B cell (primary cell): ENCODE measurements around the gene COL13A1. TPM values are rescaled to one million over a fixed set of nuclear protein-coding genes. Genes with fewer than 3 reads are reported as not detected.

Experiments used
- ATAC-seq: fragments of 200-7000 bp; cut with Tn5 transposase; one replicate; pipeline ENCODE4 v1.10.0; 2021; ENCODE audit warnings: low read depth, mild to moderate bottlenecking, moderate number of reproducible peaks, moderate library complexity
- CTCF ChIA-PET: fragments of 350-600 bp; sonication (Branson Sonifier 250); formaldehyde crosslinking; loops from one replicate; lab custom pipeline; 2021; ENCODE audit warnings: antibody characterized with exemption, inconsistent platforms; lab: Charles Lee
- POLR2A ChIA-PET: fragments of 350-600 bp; sonication (Branson Sonifier 250); formaldehyde crosslinking; loops from one replicate; lab custom pipeline; 2021; ENCODE audit warnings: antibody characterized with exemption; lab: Charles Lee
- DNase-seq: peaks from one replicate; pipeline ENCODE4 v3.0.0; 2013
- H2AFZ ChIP-seq: 2 replicates; pipeline ENCODE4 v1.6.1; 2012; ENCODE audit warnings: mild to moderate bottlenecking, low read depth, low read length; ENCODE audit not compliant: insufficient read depth, poor library complexity, severe bottlenecking
- H3K27ac ChIP-seq, 2 donors: 1 replicate in 1 of 2; 2 replicates in 1 of 2; pipeline ENCODE4 v1.5.1; 2012 to 2013; ENCODE audit warnings: low read length in 2 of 2, mild to moderate bottlenecking in 2 of 2, moderate library complexity in 1 of 2
- H3K27me3 ChIP-seq, 4 experiments: fragments of 200-600 bp in 1 of 4; sonication (generic) in 1 of 4; replicated peaks in 1 of 4; 1 replicate in 2 of 4; 2 replicates in 2 of 4; pipeline versions ENCODE4 v1.6.1 to v1.7.0; 2013 to 2016; ENCODE audit warnings: low read length in 3 of 4, mild to moderate bottlenecking in 2 of 4, mixed read lengths in 1 of 4, moderate library complexity in 1 of 4; ENCODE audit not compliant: insufficient read depth in 4 of 4, control insufficient read depth in 3 of 4; ENCODE audit errors: control extremely low read depth in 1 of 4
- H3K36me3 ChIP-seq, 2 experiments: replicated peaks in 1 of 2; 1 replicate in 1 of 2; 2 replicates in 1 of 2; pipeline versions ENCODE4 v1.6.1 to v1.7.1; 2013; ENCODE audit warnings: low read length in 1 of 2; ENCODE audit not compliant: insufficient read depth in 2 of 2, control insufficient read depth in 1 of 2; ENCODE audit errors: control extremely low read depth in 1 of 2, extremely low read depth in 1 of 2
- H3K4me1 ChIP-seq, 2 donors: fragments of 200-600 bp in 1 of 2; sonication (generic) in 1 of 2; 1 replicate in 1 of 2; 2 replicates in 1 of 2; pipeline versions ENCODE4 v1.5.1 to v1.6.1; 2013 to 2017; ENCODE audit warnings: low read length in 2 of 2; ENCODE audit not compliant: control insufficient read depth in 2 of 2, insufficient read depth in 2 of 2
- H3K4me2 ChIP-seq: replicated peaks from 2 replicates; pipeline ENCODE3; 2012; ENCODE audit warnings: mild to moderate bottlenecking, low read depth, low read length; ENCODE audit not compliant: poor library complexity, severe bottlenecking
- H3K4me3 ChIP-seq, 5 experiments: fragments of 200-600 bp in 1 of 5; sonication (generic) in 1 of 5; 1 replicate in 3 of 5; 2 replicates in 2 of 5; pipeline versions ENCODE4 v1.5.1 to v1.7.0; 2011 to 2016; ENCODE audit warnings: low read length in 4 of 5, mild to moderate bottlenecking in 4 of 5, low read depth in 2 of 5, control low read depth in 1 of 5, moderate library complexity in 1 of 5; ENCODE audit not compliant: insufficient read depth in 1 of 5; ENCODE audit errors: control extremely low read depth in 1 of 5, extremely low read depth in 1 of 5
- H3K79me2 ChIP-seq: fragments of 200-600 bp; sonication (generic); one replicate; pipeline ENCODE4 v1.6.0; 2016; ENCODE audit warnings: low read length; ENCODE audit not compliant: control insufficient read depth, insufficient read depth
- H3K9ac ChIP-seq: fragments of 200-600 bp; sonication (generic); 2 replicates; pipeline ENCODE4 v1.6.1; 2017; ENCODE audit warnings: mild to moderate bottlenecking, low read length, moderate library complexity
- H3K9me3 ChIP-seq, 3 donors: one replicate each; pipeline versions ENCODE4 v1.6.1 to v1.7.1; 2013; ENCODE audit warnings: low read length in 2 of 3; ENCODE audit not compliant: control insufficient read depth in 2 of 3, insufficient read depth in 1 of 3; ENCODE audit errors: control extremely low read depth in 1 of 3
- H4K20me1 ChIP-seq: 2 replicates; pipeline ENCODE4 v1.6.0; 2012; ENCODE audit warnings: mild to moderate bottlenecking, low read length; ENCODE audit not compliant: insufficient read depth, control insufficient read depth, poor library complexity, severe bottlenecking
- H3K27ac Mint-ChIP-seq: one replicate; pipeline ENCODE4 v1.8.0; 2021; ENCODE audit warnings: mixed read lengths
- H3K27me3 Mint-ChIP-seq: one replicate; pipeline ENCODE4 v1.8.0; 2021; ENCODE audit warnings: mixed read lengths
- H3K4me1 Mint-ChIP-seq: one replicate; pipeline ENCODE4 v1.8.0; 2021; ENCODE audit warnings: mixed read lengths
- H3K4me3 Mint-ChIP-seq: one replicate; pipeline ENCODE4 v1.8.0; 2021; ENCODE audit warnings: mixed read lengths
- H3K9me3 Mint-ChIP-seq: one replicate; pipeline ENCODE4 v1.8.0; 2022; ENCODE audit warnings: mixed read lengths; ENCODE audit not compliant: insufficient read depth
- CTCF ChIP-seq: fragments of 200-600 bp; IDR thresholded peaks from one replicate; pipeline ENCODE4 v1.8.0; 2022; ENCODE audit warnings: antibody characterized with exemption, mild to moderate bottlenecking
- EZH2 ChIP-seq: IDR thresholded peaks from 2 replicates; pipeline ENCODE4 v1.6.1; 2012; ENCODE audit warnings: borderline replicate concordance, low read depth, mild to moderate bottlenecking, moderate library complexity, low read length; ENCODE audit not compliant: insufficient read depth, poor library complexity, severe bottlenecking
- WGBS: methylation state at CpG from one replicate; pipeline ENCODE4 v1.1.5; 2013; ENCODE audit warnings: missing lambda C conversion rate; ENCODE audit not compliant: insufficient coverage; 5-methylcytosine and 5-hydroxymethylcytosine counted together
- intact Hi-C: fragments of 100-400 bp; cut with micrococcal nuclease; formaldehyde crosslinking; loops from one replicate; pipeline ENCODE4 v1.10.0; 2022
- polyA plus RNA-seq: library from polyadenylated mRNA; depleted of rRNA; stranded (reverse); fragments of >200 nt; gene quantifications from 2 replicates; pipeline ENCODE4 v1.2.3, GENCODE V29; 2012
- total RNA-seq, 2 donors: library from RNA; stranded (reverse); fragments of 120-200 nt in 1 of 2; gene quantifications; 1 replicate in 1 of 2; 2 replicates in 1 of 2; pipeline versions ENCODE4 v1.2.3 to v1.2.4, GENCODE V29; 2013 to 2022

The COL13A1 gene
- total and polyA plus RNA-seq, 2 donors (not counting 1 experiment from before 2014, with no cell fraction given) = not detected

- WGBS = 96% methylated on average over 10 of the region's 10 CpGs
- TF ChIP-seq CTCF (no peak), EZH2 (no peak)
- Mint-ChIP-seq H3K27ac (no peak overlapping the region), H3K4me3 (no peak overlapping the region), H3K9me3 (no peaks in the 10 kb centered on the region), H3K27me3 (peaks cover 11% of the 10 kb centered on the region), H3K4me1 (no peaks in the 10 kb centered on the region)
- POLR2A ChIA-PET = no interaction called here
- H3K27ac ChIP-seq = no peak overlapping the region
- no peak overlapping the region for H2AFZ ChIP-seq
- H3K27me3 ChIP-seq = no peaks in the 10 kb centered on the region
- H3K79me2 ChIP-seq = no peaks in the 10 kb centered on the region
- intact Hi-C loops = no loop called here
- H3K4me3 ChIP-seq = no peak overlapping the region
- no peaks in the 10 kb centered on the region for H3K4me1 ChIP-seq
- H3K4me2 ChIP-seq = no peak overlapping the region
- H3K36me3 ChIP-seq = no peaks in the 10 kb centered on the region
- ATAC-seq (no peak), DNase-seq (no peak)
- H3K9ac ChIP-seq = no peak overlapping the region
- no peaks in the 10 kb centered on the region for H3K9me3 ChIP-seq
- H4K20me1 ChIP-seq = no peaks in the 10 kb centered on the region
- CTCF ChIA-PET = no interaction called here
Observed at GRCh38 chr10:69766161-69766910, 35.4 kb upstream of the COL13A1 start.

- WGBS = 89% methylated on average over 4 of the region's 4 CpGs
- CTCF ChIA-PET = interaction anchor here (1.4 kb wide), 1 partner anchor 10 kb away, joined by 3 read pairs; no protein-coding TSS in a partner anchor
Observed at GRCh38 chr10:69767793-69768192, 33.9 kb upstream of the COL13A1 start.

More at GRCh38 chr10:69767793-69768192, 33.9 kb upstream of the COL13A1 start:
- Histone ChIP-seq H3K4me1 (no peaks in the 10 kb centered on the region), H3K27ac (no peak overlapping the region), H3K9me3 (peaks cover 0 to 4% (median 0%) of the 10 kb centered on the region in 3 donors), H3K4me3 (no peak overlapping the region), H2AFZ (no peak overlapping the region), H4K20me1 (no peaks in the 10 kb centered on the region), H3K4me2 (no peak overlapping the region), H3K9ac (no peak overlapping the region), H3K79me2 (no peaks in the 10 kb centered on the region), H3K27me3 (peaks cover 0 to 6% (median 0%) of the 10 kb centered on the region in 4 experiments), H3K36me3 (no peaks in the 10 kb centered on the region)
- POLR2A ChIA-PET = no interaction called here
- TF ChIP-seq EZH2 = no peak
- TF ChIP-seq CTCF = no peak
- intact Hi-C loops = no loop called here
- Mint-ChIP-seq H3K4me3 (no peak overlapping the region), H3K27me3 (peaks cover 12% of the 10 kb centered on the region), H3K27ac (no peak overlapping the region), H3K4me1 (no peaks in the 10 kb centered on the region), H3K9me3 (no peaks in the 10 kb centered on the region)
- no peak for DNase-seq
- ATAC-seq = no peak
